GM18511 (cell line): Measurements from ENCODE around the gene CREG1.
A peak's percentile ranks its signal among the peaks of the same experiment; 100 is the strongest.

Source experiments
- ATAC-seq: cut with Tn5 transposase; IDR thresholded peaks from one replicate; pipeline ENCODE4 v1.9.1; 2021; ENCODE audit warnings: mild to moderate bottlenecking, moderate library complexity; ENCODE audit not compliant: unreplicated experiment

The CREG1 gene

GRCh38 chr1:167509587-167509986 lies 44.0 kb downstream of the CREG1 start:
- ATAC-seq: no peak

- no peak for ATAC-seq
Measured at GRCh38 chr1:167507719-167508118, 45.8 kb downstream of the CREG1 start.

- ATAC-seq: no peak
Measured at GRCh38 chr1:167504467-167504827, 49.1 kb downstream of the CREG1 start.

GRCh38 chr1:167503626-167504466 lies 49.7 kb downstream of the CREG1 start:
- no peak for ATAC-seq

- ATAC-seq: no peak
Measured at GRCh38 chr1:167502719-167503462, 50.7 kb downstream of the CREG1 start.

- ATAC-seq: no peak
Measured at GRCh38 chr1:167502192-167502551, 51.4 kb downstream of the CREG1 start.

- ATAC-seq: no peak
Measured at GRCh38 chr1:167501515-167502191, 51.9 kb downstream of the CREG1 start.

- peak; percentile 34 for ATAC-seq
Measured at GRCh38 chr1:167500283-167500860, 53.2 kb downstream of the CREG1 start.

- peak; percentile 98 for ATAC-seq
Measured at GRCh38 chr1:167499664-167500101, 53.9 kb downstream of the CREG1 start.

- ATAC-seq: no peak
Measured at GRCh38 chr1:167499106-167499505, 54.5 kb downstream of the CREG1 start.

- no peak for ATAC-seq
Measured at GRCh38 chr1:167496797-167497619, 56.6 kb downstream of the CREG1 start.

- ATAC-seq: no peak
Measured at GRCh38 chr1:167493372-167493771, 60.2 kb downstream of the CREG1 start.

- no peak for ATAC-seq
Measured at GRCh38 chr1:167492481-167492910, 61.1 kb downstream of the CREG1 start.

- no peak for ATAC-seq
Measured at GRCh38 chr1:167491586-167492461, 61.7 kb downstream of the CREG1 start.
